Fibroblast of upper back skin (primary cell): ENCODE data around the gene RIPK4.

Source experiments
- DNase-seq: peaks from one replicate; pipeline ENCODE4 v3.0.0-alpha.2; 2013

The RIPK4 gene

GRCh38 chr21:41766883-41767605, at the start of gene RIPK4:
RIPK4 (minus strand) TSS chr21:41767052; CDS start chr21:41767041, 11 bp downstream.
- DNase-seq = peak; percentile 12

GRCh38 chr21:41815652-41816582, 49.1 kb upstream of the RIPK4 start:
- no peak for DNase-seq

- DNase-seq = no peak
Measured at GRCh38 chr21:41813226-41813625, 46.4 kb upstream of the RIPK4 start.

GRCh38 chr21:41812679-41813078, 45.8 kb upstream of the RIPK4 start:
- no peak for DNase-seq

GRCh38 chr21:41810597-41810932, 43.7 kb upstream of the RIPK4 start:
- no peak for DNase-seq

GRCh38 chr21:41809891-41810596, 43.2 kb upstream of the RIPK4 start:
- DNase-seq = no peak

- DNase-seq = no peak
Measured at GRCh38 chr21:41808846-41809245, 42.0 kb upstream of the RIPK4 start.

GRCh38 chr21:41808094-41808493, 41.2 kb upstream of the RIPK4 start:
- DNase-seq = no peak

- DNase-seq = no peak
Measured at GRCh38 chr21:41806773-41807172, 39.9 kb upstream of the RIPK4 start.

GRCh38 chr21:41805643-41806042, 38.8 kb upstream of the RIPK4 start:
- no peak for DNase-seq

- DNase-seq = no peak
Measured at GRCh38 chr21:41805038-41805437, 38.2 kb upstream of the RIPK4 start.

GRCh38 chr21:41804381-41804780, 37.5 kb upstream of the RIPK4 start:
- DNase-seq = no peak

GRCh38 chr21:41803316-41803715, 36.5 kb upstream of the RIPK4 start:
- no peak for DNase-seq

- peak; percentile 34 for DNase-seq
Measured at GRCh38 chr21:41802684-41803083, 35.8 kb upstream of the RIPK4 start.

- no peak for DNase-seq
Measured at GRCh38 chr21:41802198-41802584, 35.3 kb upstream of the RIPK4 start.

GRCh38 chr21:41801321-41802197, 34.7 kb upstream of the RIPK4 start:
- no peak for DNase-seq

GRCh38 chr21:41800425-41801320, 33.8 kb upstream of the RIPK4 start:
- no peak for DNase-seq

- DNase-seq = no peak
Measured at GRCh38 chr21:41799763-41800162, 32.9 kb upstream of the RIPK4 start.

- DNase-seq = no peak
Measured at GRCh38 chr21:41798326-41798725, 31.5 kb upstream of the RIPK4 start.

GRCh38 chr21:41796476-41797080, 29.7 kb upstream of the RIPK4 start:
- DNase-seq = no peak

GRCh38 chr21:41795726-41796125, 28.9 kb upstream of the RIPK4 start:
- no peak for DNase-seq
